K562 (cell line): Measurements from ENCODE around the gene IL6R. TPM values are rescaled to one million over a fixed set of nuclear protein-coding genes. Genes with fewer than 3 reads are reported as not detected.
A peak's percentile ranks its signal among the peaks of the same experiment; 100 is the strongest.

Source experiments
- ATAC-seq: fragments of 200-7000 bp; cut with Tn5 transposase; 3 replicates; pipeline ENCODE4 v1.9.1; 2020; ENCODE audit warnings: moderate library complexity
- BruUV-seq: library from RNA; stranded (reverse); fragments of 400-500 nt; replicated peaks from 2 replicates; lab custom pipeline; 2021; lab: Mats Ljungman, UMichigan
- CTCF ChIA-PET: fragments of 300-600 bp; formaldehyde crosslinking; extraction: SDS; loops from one replicate; lab custom pipeline; 2021; ENCODE audit warnings: low intra/inter-chr PET ratio; lab: Yijun Ruan, JAX
- POLR2A ChIA-PET: fragments of 300-600, 350-650 bp; sonication (Branson Sonifier 250); formaldehyde crosslinking; extraction: SDS; loops from one replicate; lab custom pipeline; 2021; ENCODE audit warnings: antibody characterized with exemption, inconsistent platforms; lab: Yijun Ruan, JAX
- DNase-seq, 4 experiments: peaks; one replicate each; pipeline versions ENCODE4 v3.0.0 to v3.0.0-alpha.2; 2011 to 2018; ENCODE audit warnings: low spot score in 3 of 4, mixed read lengths in 3 of 4; ENCODE audit errors: extremely low read depth in 1 of 4
- FAIRE-seq: peaks from 2 replicates; lab custom pipeline; 2011; peaks lifted over from hg19 to GRCh38; lab: Jason Lieb, UNC
- H2AFZ ChIP-seq: 2 replicates; pipeline ENCODE4 v1.6.0; 2011; ENCODE audit warnings: low read depth, low read length, control low read depth, inconsistent platforms
- H3K27ac ChIP-seq: fragments of 200-600 bp; 3 replicates; pipeline ENCODE4 v1.8.0; 2011; ENCODE audit warnings: low read depth, mild to moderate bottlenecking, control low read depth, inconsistent platforms, low read length, moderate library complexity, mixed read lengths; ENCODE audit errors: extremely low read depth
- H3K27me3 ChIP-seq, 2 experiments: fragments of 300-600 bp in 1 of 2; 2 replicates in 1 of 2; 3 replicates in 1 of 2; pipeline versions ENCODE4 v1.6.0 to v1.8.0; 2011; ENCODE audit warnings: inconsistent platforms in 2 of 2, low read length in 2 of 2, mild to moderate bottlenecking in 1 of 2, mixed read lengths in 1 of 2, moderate library complexity in 1 of 2; ENCODE audit not compliant: control insufficient read depth in 2 of 2, insufficient read depth in 2 of 2
- H3K36me3 ChIP-seq: fragments of 300-600 bp; 3 replicates; pipeline ENCODE4 v1.8.0; 2011; ENCODE audit warnings: mild to moderate bottlenecking, low read length, inconsistent platforms; ENCODE audit not compliant: control insufficient read depth, insufficient read depth
- H3K4me1 ChIP-seq, 2 experiments: fragments of 200-600 bp in 1 of 2; replicated peaks in 1 of 2; 2 replicates in 1 of 2; 3 replicates in 1 of 2; pipeline versions ENCODE4 v1.5.1 to v1.8.0; 2011; ENCODE audit warnings: inconsistent platforms in 2 of 2, low read length in 2 of 2, mild to moderate bottlenecking in 1 of 2, mixed read lengths in 1 of 2, moderate library complexity in 1 of 2; ENCODE audit not compliant: control insufficient read depth in 2 of 2, insufficient read depth in 2 of 2
- H3K4me2 ChIP-seq: 2 replicates; pipeline ENCODE4 v1.6.1; 2011; ENCODE audit warnings: low read length, control low read depth, inconsistent platforms, mixed read lengths; ENCODE audit not compliant: insufficient read depth
- H3K4me3 ChIP-seq: fragments of 200-600 bp; sonication (generic), shearing (Covaris generic); 2 replicates; pipeline ENCODE4 v1.5.1; 2016; ENCODE audit warnings: control low read depth, inconsistent platforms
- H3K79me2 ChIP-seq: fragments of 200-600 bp; 3 replicates; pipeline ENCODE4 v1.8.0; 2011; ENCODE audit warnings: low read length, inconsistent platforms; ENCODE audit not compliant: control insufficient read depth, insufficient read depth
- H3K9ac ChIP-seq, 2 experiments: 2 replicates each; pipeline versions ENCODE4 v1.6.0 to v1.6.1; 2011; ENCODE audit warnings: low read depth in 2 of 2, low read length in 2 of 2, control low read depth in 1 of 2, inconsistent platforms in 1 of 2, mild to moderate bottlenecking in 1 of 2, mixed read lengths in 1 of 2; ENCODE audit not compliant: insufficient read depth in 1 of 2
- H3K9me1 ChIP-seq: one replicate; pipeline ENCODE4 v1.6.0; 2011; ENCODE audit warnings: inconsistent platforms, mild to moderate bottlenecking, low read length, moderate library complexity; ENCODE audit not compliant: control insufficient read depth, insufficient read depth
- H3K9me3 ChIP-seq: replicated peaks from 2 replicates; pipeline ENCODE4 v1.5.1; 2011; ENCODE audit warnings: low read depth, low read length, inconsistent platforms; ENCODE audit not compliant: control insufficient read depth, insufficient read depth
- H4K20me1 ChIP-seq: replicated peaks from 2 replicates; pipeline ENCODE4 v1.6.1; 2011; ENCODE audit warnings: low read length, inconsistent platforms, mixed read lengths; ENCODE audit not compliant: control insufficient read depth, insufficient read depth
- BDP1 ChIP-seq: IDR thresholded peaks from 3 replicates; pipeline ENCODE4 v1.6.1; 2011; ENCODE audit not compliant: insufficient read length, insufficient read depth
- CEBPB ChIP-seq: fragments of 450-650 bp; IDR thresholded peaks from 2 replicates; pipeline ENCODE4 v1.6.1; 2016; ENCODE audit warnings: missing genetic modification characterization, missing compliant biosample characterization
- CEBPG ChIP-seq, 3 experiments: fragments of 200-800 bp in 1 of 3; sonication (Bioruptor generic) in 1 of 3; sonication (generic) in 1 of 3; formaldehyde crosslinking in 1 of 3; IDR thresholded peaks in 2 of 3; conservative IDR thresholded peaks in 1 of 3; 2 replicates each; pipeline versions ENCODE4 v1.6.1 to v1.8.0; 2016 to 2022; ENCODE audit warnings: missing compliant biosample characterization in 2 of 3, missing genetic modification characterization in 2 of 3, mild to moderate bottlenecking in 1 of 3, missing genetic modification reagents in 1 of 3
- CHCHD3 ChIP-seq: fragments of 250-450 bp; sonication (Bioruptor Pico); IDR thresholded peaks from 2 replicates; pipeline ENCODE4 v2.1.2; 2022; ENCODE audit warnings: mild to moderate bottlenecking
- NONO ChIP-seq, 2 experiments: fragments of 200-400 bp in 1 of 2; fragments of 450-650 bp in 1 of 2; formaldehyde crosslinking in 1 of 2; IDR thresholded peaks; 2 replicates each; pipeline ENCODE4 v1.6.1; 2017; ENCODE audit warnings: low read depth in 2 of 2, mild to moderate bottlenecking in 2 of 2, moderate library complexity in 2 of 2, low read length in 1 of 2
- RBM39 ChIP-seq: fragments of 200-400 bp; formaldehyde crosslinking; optimal IDR thresholded peaks from 2 replicates; pipeline ENCODE3; 2018; ENCODE audit warnings: low read depth, low read length
- whole genome bisulfite sequencing: fragments of 100-300 bp; shearing (Covaris generic); methylation state at CpG from one replicate; pipeline ENCODE4 v1.1.6; 2016; ENCODE audit warnings: low coverage, mixed read lengths; ENCODE audit not compliant: insufficient coverage; ENCODE audit errors: missing lambda C conversion rate; 5-methylcytosine and 5-hydroxymethylcytosine counted together
- in situ Hi-C: fragments of 300-500 bp; cut with MboI; formaldehyde crosslinking; loops from 4 replicates; pipeline ENCODE4 v1.15.0; 2018; ENCODE audit warnings: inconsistent platforms, mixed read lengths
- intact Hi-C: fragments of 100-400 bp; cut with micrococcal nuclease; formaldehyde crosslinking; loops from 2 replicates; pipeline ENCODE4 v1.14.2; 2022
- polyA plus RNA-seq, 8 experiments: library from polyadenylated mRNA; depleted of rRNA in 4 of 8; stranded (reverse) in 5 of 8; unstranded in 3 of 8; fragments of >200 nt; fragmentation: Nextera tagmentation in 2 of 8; fragmentation: Illumina TruSeq in 1 of 8; extraction: Ambion mirVana in 2 of 8; extraction: Trizol in 1 of 8; gene quantifications; 2 replicates each; pipeline versions ENCODE4 v1.2.1 to v1.2.3, GENCODE V29; 2011 to 2014; ENCODE audit warnings: inconsistent platforms in 1 of 8, missing spikeins in 1 of 8
- total RNA-seq, 7 experiments: library from RNA; depleted of rRNA in 6 of 7; stranded (reverse); fragments of >200 nt in 6 of 7; fragmentation: Illumina TruSeq in 2 of 7; extraction: Trizol in 2 of 7; gene quantifications; 2 replicates each; pipeline versions ENCODE4 v1.2.1 to v1.2.3, GENCODE V29; 2011 to 2021; ENCODE audit warnings: low replicate concordance in 1 of 7

Gene IL6R
- total and polyA plus RNA-seq, 9 of the 15 experiments (the other 6 are each of a cell fraction or from before 2014, with no cell fraction given): 0.05 to 1.1 (median 0.11) TPM; not detected in 2

GRCh38 chr1:154446789-154447188 is 41.6 kb downstream of the IL6R start:
- H3K79me2 ChIP-seq: no peaks in the 10 kb centered on the region
- WGBS: 19% methylated on average over 6 of the region's 6 CpGs
- CTCF ChIA-PET: no interaction called here
- H4K20me1 ChIP-seq: 0 out of 2 replicates have a peak, but pooled peaks cover 3% of the 10 kb centered on the region
- H3K36me3 ChIP-seq: no peaks in the 10 kb centered on the region
- H3K9me1 ChIP-seq: no peaks in the 10 kb centered on the region
- no peak for TF ChIP-seq CHCHD3
- TF ChIP-seq BDP1: no peak
- no peak for TF ChIP-seq CEBPG (CRISPR knock-in tag; IDR thresholded peaks at IDR 0.05)
- peak in 1 of 2 experiments; percentile 33; a peak in 1 of 4 replicates for TF ChIP-seq CEBPG (tag; conservative IDR thresholded peaks at IDR 0.05 in 1 of 2, IDR thresholded peaks at IDR 0.05 in 1 of 2)
- no peak for TF ChIP-seq RBM39
- 0 out of 2 replicates have a peak, but pooled peaks have one; percentile 11 for TF ChIP-seq CEBPB
- no peak for TF ChIP-seq NONO (IDR thresholded peaks at IDR 0.05; ENCODE audit: low read depth in 2 of 2, low read length in 1 of 2)
- FAIRE-seq (no peak), DNase-seq (no peak), ATAC-seq (no peak)
- H3K4me1 ChIP-seq: peaks cover 5 to 7% of the 10 kb centered on the region in 2 experiments; a peak in 4 of 5 replicates
- no TSS peak for BruUV-seq
- no peak overlapping the region for H3K4me2 ChIP-seq
- no peak overlapping the region for H2AFZ ChIP-seq
- H3K9me3 ChIP-seq: no peaks in the 10 kb centered on the region
- POLR2A ChIA-PET: interaction anchor here (1.2 kb wide), 1 partner anchor 17 kb away, joined by 3 read pairs; no protein-coding TSS in a partner anchor
- H3K27ac ChIP-seq: no peak overlapping the region
- in situ Hi-C loops: no loop called here
- intact Hi-C loops: no loop called here
- no peak overlapping the region for H3K9ac ChIP-seq
- H3K4me3 ChIP-seq: no peak overlapping the region
- peaks cover 22 to 56% of the 10 kb centered on the region in 2 experiments for H3K27me3 ChIP-seq
